H7 (cell line): ENCODE data around the gene ADAMTS19. TPM values are rescaled to one million over a fixed set of nuclear protein-coding genes. Genes with fewer than 3 reads are reported as not detected.
"Not testable (repeated sequence)": the region's sequence is repeated elsewhere in the genome, so short reads cannot be mapped to it uniquely, and the experiment has no call there.

Experiments used
- DNase-seq: peaks from one replicate; pipeline ENCODE4 v3.0.0; 2012
- H3K27me3 ChIP-seq: 2 replicates; pipeline ENCODE4 v1.6.0; 2011; ENCODE audit warnings: mild to moderate bottlenecking, low read length; ENCODE audit not compliant: control insufficient read depth, insufficient read depth
- H3K36me3 ChIP-seq: replicated peaks from 2 replicates; pipeline ENCODE4 v1.5.1; 2011; ENCODE audit warnings: low read length; ENCODE audit not compliant: control insufficient read depth, insufficient read depth
- H3K4me3 ChIP-seq: 2 replicates; pipeline ENCODE4 v1.5.1; 2011; ENCODE audit warnings: low read depth, mild to moderate bottlenecking, control low read depth, low read length, moderate library complexity; ENCODE audit not compliant: insufficient read depth
- total RNA-seq: library from RNA; depleted of rRNA; stranded (reverse); fragments of >200 nt; shearing (Covaris generic); gene quantifications from 2 replicates; pipeline ENCODE4 v1.2.3, GENCODE V29; 2014

Gene ADAMTS19
- total RNA-seq, 1 experiment from 2014 or later, result 13.0 TPM

GRCh38 chr5:129506086-129506485, 46.0 kb downstream of the ADAMTS19 start:
- Histone ChIP-seq H3K36me3 (no peaks in the 10 kb centered on the region), H3K4me3 (no peak overlapping the region), H3K27me3 (no peaks in the 10 kb centered on the region)
- no peak for DNase-seq

GRCh38 chr5:129506950-129507349, 46.9 kb downstream of the ADAMTS19 start:
- no peak overlapping the region for H3K4me3 ChIP-seq
- H3K36me3 ChIP-seq, result no peaks in the 10 kb centered on the region
- DNase-seq, result no peak
- H3K27me3 ChIP-seq, result no peaks in the 10 kb centered on the region

- no peaks in the 10 kb centered on the region for H3K36me3 ChIP-seq
- H3K4me3 ChIP-seq, result no peak overlapping the region
- no peaks in the 10 kb centered on the region for H3K27me3 ChIP-seq
- DNase-seq, result no peak
Observed at GRCh38 chr5:129507527-129507926, 47.4 kb downstream of the ADAMTS19 start.

GRCh38 chr5:129508606-129509005, 48.5 kb downstream of the ADAMTS19 start:
- no peaks in the 10 kb centered on the region for H3K27me3 ChIP-seq
- DNase-seq, result no peak
- no peaks in the 10 kb centered on the region for H3K36me3 ChIP-seq
- no peak overlapping the region for H3K4me3 ChIP-seq

- H3K27me3 ChIP-seq, result no peaks in the 10 kb centered on the region
- H3K4me3 ChIP-seq, result no peak overlapping the region
- no peak for DNase-seq
- H3K36me3 ChIP-seq, result no peaks in the 10 kb centered on the region
Observed at GRCh38 chr5:129509363-129509975, 49.4 kb downstream of the ADAMTS19 start.

GRCh38 chr5:129511291-129511690, 51.2 kb downstream of the ADAMTS19 start:
- no peaks in the 10 kb centered on the region for H3K27me3 ChIP-seq

GRCh38 chr5:129541051-129541450, 81.0 kb downstream of the ADAMTS19 start:
- no peak overlapping the region for H3K4me3 ChIP-seq
- H3K36me3 ChIP-seq, result no peaks in the 10 kb centered on the region
- no peak for DNase-seq
- H3K27me3 ChIP-seq, result no peaks in the 10 kb centered on the region

More at GRCh38 chr5:129511291-129511690, 51.2 kb downstream of the ADAMTS19 start:
- no peaks in the 10 kb centered on the region for H3K36me3 ChIP-seq
- H3K4me3 ChIP-seq, result no peak overlapping the region
- DNase-seq, result no peak

- Histone ChIP-seq H3K4me3 (no peak overlapping the region), H3K36me3 (no peaks in the 10 kb centered on the region), H3K27me3 (no peaks in the 10 kb centered on the region)
- no peak for DNase-seq
Observed at GRCh38 chr5:129541648-129542251, 81.7 kb downstream of the ADAMTS19 start.

- Histone ChIP-seq H3K4me3 (no peak overlapping the region), H3K36me3 (no peaks in the 10 kb centered on the region)
- no peak for DNase-seq
Observed at GRCh38 chr5:129547137-129547536, 87.0 kb downstream of the ADAMTS19 start.

GRCh38 chr5:129554134-129554904, 94.2 kb downstream of the ADAMTS19 start:
- H3K27me3 ChIP-seq, result no peaks in the 10 kb centered on the region
- H3K36me3 ChIP-seq, result no peaks in the 10 kb centered on the region
- no peak overlapping the region for H3K4me3 ChIP-seq
- DNase-seq, result no peak

More at GRCh38 chr5:129547137-129547536, 87.0 kb downstream of the ADAMTS19 start:
- no peaks in the 10 kb centered on the region for H3K27me3 ChIP-seq

GRCh38 chr5:129563585-129563984, 103.5 kb downstream of the ADAMTS19 start:
- Histone ChIP-seq H3K27me3 (no peaks in the 10 kb centered on the region), H3K4me3 (no peak overlapping the region), H3K36me3 (peaks cover 2% of the 10 kb centered on the region)

GRCh38 chr5:129569295-129569694, 109.2 kb downstream of the ADAMTS19 start:
- DNase-seq, result no peak
- peaks cover 2% of the 10 kb centered on the region for H3K36me3 ChIP-seq
- H3K4me3 ChIP-seq, result no peak overlapping the region
- H3K27me3 ChIP-seq, result no peaks in the 10 kb centered on the region

More at GRCh38 chr5:129563585-129563984, 103.5 kb downstream of the ADAMTS19 start:
- no peak for DNase-seq

- H3K27me3 ChIP-seq, result no peaks in the 10 kb centered on the region
- no peaks in the 10 kb centered on the region for H3K36me3 ChIP-seq
- no peak overlapping the region for H3K4me3 ChIP-seq
- no peak for DNase-seq
Observed at GRCh38 chr5:129572060-129572459, 112.0 kb downstream of the ADAMTS19 start.

GRCh38 chr5:129584496-129584895, 124.4 kb downstream of the ADAMTS19 start:
- not testable (repeated sequence) for H3K27me3 ChIP-seq, H3K36me3 ChIP-seq, DNase-seq, H3K4me3 ChIP-seq
